ENCODE results near the gene TXNRD1.

- TF ChIP-seq POLR2A (IDR thresholded peaks at IDR 0.05) (no peak), CTCF (IDR thresholded peaks at IDR 0.05) (no peak)
Observed at GRCh38 chr12:104219361-104219892, 3.8 kb downstream of the TXNRD1 start.

Measured in Peyer's patch (tissue), 4 donors.